ENCODE measurements around the gene ZNF668.

ZNF668 gene

GRCh38 chr16:31113121-31114120, 39.4 kb upstream of the ZNF668 start:
- no peak for DNase-seq (ENCODE audit: low read depth)
- no peak for TF ChIP-seq CTCF (IDR thresholded peaks at IDR 0.05; ENCODE audit: control insufficient read depth, insufficient read depth, low read depth, low read length, missing control alignments)
- no peak overlapping the region for H3K4me3 ChIP-seq (ENCODE audit: control insufficient read depth, low read depth, low read length)

GRCh38 chr16:31112711-31113110, 38.7 kb upstream of the ZNF668 start:
- no peak for TF ChIP-seq CTCF (IDR thresholded peaks at IDR 0.05; ENCODE audit: control insufficient read depth, insufficient read depth, low read depth, low read length, missing control alignments)
- DNase-seq (ENCODE audit: low read depth) = no peak
- H3K4me3 ChIP-seq (ENCODE audit: control insufficient read depth, low read depth, low read length) = no peak overlapping the region

- no peak for TF ChIP-seq CTCF (IDR thresholded peaks at IDR 0.05; ENCODE audit: control insufficient read depth, insufficient read depth, low read depth, low read length, missing control alignments)
- H3K4me3 ChIP-seq (ENCODE audit: control insufficient read depth, low read depth, low read length) = no peak overlapping the region
- DNase-seq (ENCODE audit: low read depth) = no peak
These were observed 37.9 kb upstream of the ZNF668 start for GRCh38 chr16:31111881-31112466.

- no peak for DNase-seq (ENCODE audit: low read depth)
These were observed 36.3 kb upstream of the ZNF668 start for GRCh38 chr16:31110106-31111034.

GRCh38 chr16:31109622-31110021, 35.6 kb upstream of the ZNF668 start:
- no peak overlapping the region; the same call in 1 of the 2 replicates for H3K4me3 ChIP-seq (ENCODE audit: control insufficient read depth, low read depth, low read length)
- no peak for DNase-seq (ENCODE audit: low read depth)
- no peak for TF ChIP-seq CTCF (IDR thresholded peaks at IDR 0.05; ENCODE audit: control insufficient read depth, insufficient read depth, low read depth, low read length, missing control alignments)

More at GRCh38 chr16:31110106-31111034, 36.3 kb upstream of the ZNF668 start:
- H3K4me3 ChIP-seq (ENCODE audit: control insufficient read depth, low read depth, low read length) = no peak overlapping the region
- TF ChIP-seq CTCF (IDR thresholded peaks at IDR 0.05; ENCODE audit: control insufficient read depth, insufficient read depth, low read depth, low read length, missing control alignments) = no peak
